Measurements from ENCODE around the gene KNDC1.
"Not testable (repeated sequence)": the region's sequence is repeated elsewhere in the genome, so short reads cannot be mapped to it uniquely, and the experiment has no call there.

KNDC1 gene

DNA sequence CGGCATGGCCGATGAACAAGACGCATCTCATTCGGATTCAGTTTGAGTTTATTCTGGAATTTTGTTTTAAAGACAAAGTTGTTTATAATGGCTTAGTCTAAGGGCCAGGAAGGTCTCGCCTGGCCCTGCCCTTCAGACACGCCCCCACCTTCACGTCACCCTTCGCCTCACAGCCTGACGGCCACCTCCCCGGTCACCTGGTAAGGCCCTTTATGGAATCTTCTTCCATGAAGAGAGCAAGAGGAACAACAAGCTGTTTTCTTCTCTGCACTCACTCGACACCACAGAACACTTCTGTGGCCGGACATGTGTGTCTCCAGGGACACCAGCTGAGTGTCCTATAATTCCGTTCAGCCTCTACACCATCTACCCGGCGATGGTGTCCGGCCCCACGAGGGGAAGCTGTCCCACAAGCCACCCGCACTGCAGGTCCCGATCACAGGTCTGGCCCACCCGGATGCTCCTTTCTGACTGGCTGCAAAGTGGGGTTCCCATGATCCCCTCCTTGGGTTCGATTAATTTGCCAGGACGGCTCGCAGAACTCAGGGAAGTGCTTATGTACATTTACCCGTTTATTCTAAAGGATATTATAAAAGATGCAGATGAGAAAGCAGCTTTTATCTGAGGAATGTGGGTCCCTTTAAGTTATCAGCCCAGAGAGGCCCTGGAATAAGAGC lies 17.4 kb upstream of the KNDC1 start:
- Histone ChIP-seq H3K27me3 (ENCODE audit: insufficient read depth, low read length) (peaks cover 7% of the 10 kb centered on the region; the same call in 1 of the 2 replicates), H3K36me3 (ENCODE audit: insufficient read depth, low read length) (no peaks in the 10 kb centered on the region), H2AFZ (ENCODE audit: low read length, unreplicated experiment) (no peak overlapping the region), H3K79me2 (ENCODE audit: control insufficient read depth, insufficient read depth, low read length, unreplicated experiment) (no peaks in the 10 kb centered on the region), H3K27ac (ENCODE audit: low read depth, low read length) (no peak overlapping the region), H3K4me3 (ENCODE audit: low read depth, low read length) (no peak overlapping the region), H3K4me1 (ENCODE audit: control insufficient read depth, insufficient read depth, low read length, unreplicated experiment) (no peaks in the 10 kb centered on the region)

DNA sequence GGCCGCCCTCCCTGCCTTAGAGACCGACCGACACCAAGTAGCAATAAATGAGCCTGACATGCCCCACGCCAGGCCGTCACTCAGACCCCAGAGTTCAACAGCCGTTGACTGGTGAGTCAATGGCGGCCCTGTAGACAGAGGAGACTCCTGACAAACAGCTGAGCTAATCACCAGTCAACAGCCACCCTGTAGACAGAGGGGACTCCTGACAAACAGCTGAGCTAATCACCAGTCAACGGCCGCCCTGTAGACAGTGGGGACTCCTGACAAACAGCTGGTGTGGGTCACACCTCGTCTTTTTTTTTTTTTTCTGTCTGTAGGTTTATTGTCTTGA lies 16.9 kb upstream of the KNDC1 start:
- Histone ChIP-seq H3K27me3 (ENCODE audit: insufficient read depth, low read length) (peaks cover 11% of the 10 kb centered on the region), H3K4me3 (ENCODE audit: low read depth, low read length) (no peak overlapping the region), H2AFZ (ENCODE audit: low read length, unreplicated experiment) (no peak overlapping the region), H3K4me1 (ENCODE audit: control insufficient read depth, insufficient read depth, low read length, unreplicated experiment) (no peaks in the 10 kb centered on the region), H3K27ac (ENCODE audit: low read depth, low read length) (no peak overlapping the region), H3K79me2 (ENCODE audit: control insufficient read depth, insufficient read depth, low read length, unreplicated experiment) (no peaks in the 10 kb centered on the region), H3K36me3 (ENCODE audit: insufficient read depth, low read length) (no peaks in the 10 kb centered on the region)

DNA sequence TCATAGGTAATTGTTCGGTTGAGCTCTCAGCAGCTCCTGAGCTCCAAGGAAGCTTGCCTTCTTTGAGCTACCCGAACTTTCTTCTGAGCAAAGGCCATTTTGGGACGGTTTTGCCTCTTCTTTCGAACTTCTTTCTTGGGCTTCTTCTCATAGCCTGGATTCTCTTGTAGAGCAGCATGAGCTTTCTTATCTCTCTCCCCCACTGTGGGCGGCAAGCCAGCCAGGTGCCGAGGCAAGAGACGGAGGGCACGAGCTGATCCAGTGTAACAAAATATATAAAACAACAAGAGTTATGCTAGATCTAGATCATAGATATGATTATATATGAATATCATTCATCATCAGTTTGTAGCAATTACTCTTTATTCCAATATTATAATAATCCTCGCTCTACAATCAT lies 16.5 kb upstream of the KNDC1 start:
- H3K79me2 ChIP-seq (ENCODE audit: control insufficient read depth, insufficient read depth, low read length, unreplicated experiment): no peaks in the 10 kb centered on the region
- no peak overlapping the region for H2AFZ ChIP-seq (ENCODE audit: low read length, unreplicated experiment)
- no peaks in the 10 kb centered on the region for H3K4me1 ChIP-seq (ENCODE audit: control insufficient read depth, insufficient read depth, low read length, unreplicated experiment)
- H3K36me3 ChIP-seq (ENCODE audit: insufficient read depth, low read length): no peaks in the 10 kb centered on the region
- H3K27me3 ChIP-seq (ENCODE audit: insufficient read depth, low read length): peaks cover 15% of the 10 kb centered on the region
- H3K4me3 ChIP-seq (ENCODE audit: low read depth, low read length): no peak overlapping the region
- H3K27ac ChIP-seq (ENCODE audit: low read depth, low read length): no peak overlapping the region

DNA sequence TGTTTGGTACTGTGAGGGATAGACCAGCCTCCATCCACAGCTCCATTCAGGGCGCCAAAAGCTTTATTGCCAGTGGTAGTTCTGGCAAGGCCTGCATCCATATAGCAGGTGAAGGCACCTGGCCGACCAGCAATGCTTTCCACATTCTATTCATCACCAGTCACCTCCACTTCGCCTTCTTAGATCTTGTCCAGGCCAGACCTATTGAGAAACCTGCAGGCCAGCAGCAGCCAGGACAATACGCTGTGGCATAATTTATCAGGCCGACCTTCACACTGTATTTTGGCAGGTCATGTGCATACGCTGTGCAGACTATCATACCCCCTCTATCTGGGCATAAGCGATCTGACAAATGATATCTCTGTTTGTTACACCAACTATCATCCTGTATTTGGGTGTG lies 15.2 kb upstream of the KNDC1 start:
- H3K4me3 ChIP-seq (ENCODE audit: low read depth, low read length): no peak overlapping the region
- no peaks in the 10 kb centered on the region for H3K4me1 ChIP-seq (ENCODE audit: control insufficient read depth, insufficient read depth, low read length, unreplicated experiment)
- peaks cover 24% of the 10 kb centered on the region for H3K27me3 ChIP-seq (ENCODE audit: insufficient read depth, low read length)
- no peaks in the 10 kb centered on the region for H3K36me3 ChIP-seq (ENCODE audit: insufficient read depth, low read length)
- no peak overlapping the region for H2AFZ ChIP-seq (ENCODE audit: low read length, unreplicated experiment)
- H3K79me2 ChIP-seq (ENCODE audit: control insufficient read depth, insufficient read depth, low read length, unreplicated experiment): no peaks in the 10 kb centered on the region
- no peak overlapping the region for H3K27ac ChIP-seq (ENCODE audit: low read depth, low read length)

DNA sequence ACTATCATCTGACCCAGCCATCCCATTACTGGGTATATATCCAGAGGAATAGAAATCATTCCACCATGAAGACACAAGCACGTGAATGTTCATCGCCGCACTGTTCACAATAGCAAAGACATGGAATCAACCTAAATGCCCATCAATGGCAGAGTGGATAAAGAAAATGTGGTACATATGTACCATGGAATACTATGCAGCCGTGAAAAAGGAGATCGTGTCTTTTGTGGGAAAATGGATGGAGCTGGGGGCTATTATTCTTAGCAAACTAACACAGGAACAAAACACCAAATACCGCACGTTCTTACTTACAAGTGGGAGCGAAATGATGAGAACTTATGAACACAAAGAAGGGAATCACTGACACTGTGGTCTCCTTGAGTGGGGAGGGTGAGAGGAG lies 9.8 kb upstream of the KNDC1 start:
- Histone ChIP-seq H3K36me3 (ENCODE audit: insufficient read depth, low read length) (no peaks in the 10 kb centered on the region), H3K79me2 (ENCODE audit: control insufficient read depth, insufficient read depth, low read length, unreplicated experiment) (no peaks in the 10 kb centered on the region), H3K27ac (ENCODE audit: low read depth, low read length) (no peak overlapping the region), H3K4me3 (ENCODE audit: low read depth, low read length) (no peak overlapping the region), H3K27me3 (ENCODE audit: insufficient read depth, low read length) (peaks cover 69% of the 10 kb centered on the region), H2AFZ (ENCODE audit: low read length, unreplicated experiment) (no peak overlapping the region), H3K4me1 (ENCODE audit: control insufficient read depth, insufficient read depth, low read length, unreplicated experiment) (no peaks in the 10 kb centered on the region)

DNA sequence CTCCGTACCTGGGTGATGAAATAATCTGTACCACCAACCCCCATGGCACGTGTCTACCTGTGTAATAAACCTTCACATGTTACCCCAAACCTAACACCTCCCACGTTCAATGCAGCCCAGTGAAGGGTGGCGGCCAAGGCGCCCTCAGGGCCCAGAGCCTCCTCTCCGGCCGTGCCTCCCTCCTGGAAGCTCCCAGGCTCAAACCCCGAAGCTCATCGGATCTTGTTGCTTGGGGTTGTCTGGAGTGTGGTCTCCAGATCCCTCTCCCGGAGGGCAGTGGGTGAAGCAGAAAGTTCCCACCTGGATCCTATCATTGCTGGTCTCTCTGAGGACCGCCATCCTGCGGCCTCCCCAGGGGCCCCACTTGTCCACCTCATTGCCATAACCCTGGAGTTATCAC lies 9.4 kb upstream of the KNDC1 start:
- no peaks in the 10 kb centered on the region for H3K36me3 ChIP-seq (ENCODE audit: insufficient read depth, low read length)
- no peaks in the 10 kb centered on the region for H3K79me2 ChIP-seq (ENCODE audit: control insufficient read depth, insufficient read depth, low read length, unreplicated experiment)
- H3K4me1 ChIP-seq (ENCODE audit: control insufficient read depth, insufficient read depth, low read length, unreplicated experiment): no peaks in the 10 kb centered on the region
- peaks cover 69% of the 10 kb centered on the region for H3K27me3 ChIP-seq (ENCODE audit: insufficient read depth, low read length)
- no peak overlapping the region for H3K4me3 ChIP-seq (ENCODE audit: low read depth, low read length)
- H3K27ac ChIP-seq (ENCODE audit: low read depth, low read length): no peak overlapping the region
- H2AFZ ChIP-seq (ENCODE audit: low read length, unreplicated experiment): no peak overlapping the region

DNA sequence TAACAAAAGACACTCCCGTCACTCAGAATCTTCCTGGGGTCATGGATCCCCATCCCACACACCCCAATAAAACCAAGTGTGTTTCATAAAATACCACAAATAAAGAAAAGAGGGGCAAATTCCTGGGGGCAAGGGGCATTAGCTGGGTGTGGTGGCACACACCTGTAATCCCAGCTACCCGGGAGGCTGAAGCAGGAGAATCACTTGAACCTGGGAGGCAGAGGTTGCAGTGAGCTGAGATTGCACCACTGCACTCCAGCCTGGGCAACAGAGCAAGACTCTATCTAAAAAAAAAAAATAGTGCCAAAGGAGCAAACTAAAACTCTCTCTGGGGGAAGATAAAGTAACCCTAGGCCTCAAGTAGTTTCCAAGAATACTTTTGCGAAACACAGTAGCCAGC lies 8.9 kb upstream of the KNDC1 start:
- H3K27ac ChIP-seq (ENCODE audit: low read depth, low read length); H3K4me1 ChIP-seq (ENCODE audit: control insufficient read depth, insufficient read depth, low read length, unreplicated experiment); H3K79me2 ChIP-seq (ENCODE audit: control insufficient read depth, insufficient read depth, low read length, unreplicated experiment); H3K4me3 ChIP-seq (ENCODE audit: low read depth, low read length); H2AFZ ChIP-seq (ENCODE audit: low read length, unreplicated experiment); H3K36me3 ChIP-seq (ENCODE audit: insufficient read depth, low read length): not testable (repeated sequence)
- peaks cover 69% of the 10 kb centered on the region for H3K27me3 ChIP-seq (ENCODE audit: insufficient read depth, low read length)

DNA sequence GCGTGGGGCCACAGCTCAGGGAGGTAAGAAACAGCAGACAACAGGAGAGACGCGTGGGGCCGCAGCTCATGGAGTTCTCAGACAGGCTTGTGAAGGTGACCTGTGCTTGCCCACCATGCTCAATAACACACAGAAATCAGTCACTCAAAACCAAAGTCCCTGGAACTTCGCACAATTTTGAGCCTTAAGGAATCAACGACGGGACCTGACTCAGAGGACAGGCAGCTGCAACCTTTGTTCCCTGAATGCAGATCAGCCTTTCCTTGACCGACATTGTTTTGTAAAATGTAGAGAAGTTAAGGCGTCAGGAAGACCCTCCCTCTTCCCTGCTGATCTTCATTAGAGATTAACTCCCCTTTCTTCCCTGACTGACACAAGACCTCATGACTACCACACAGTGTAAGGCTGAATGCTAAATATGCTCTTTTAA lies 8.5 kb upstream of the KNDC1 start:
- H3K27me3 ChIP-seq (ENCODE audit: insufficient read depth, low read length): peaks cover 71% of the 10 kb centered on the region
- H3K36me3 ChIP-seq (ENCODE audit: insufficient read depth, low read length): no peaks in the 10 kb centered on the region
- no peak overlapping the region for H3K27ac ChIP-seq (ENCODE audit: low read depth, low read length)

DNA sequence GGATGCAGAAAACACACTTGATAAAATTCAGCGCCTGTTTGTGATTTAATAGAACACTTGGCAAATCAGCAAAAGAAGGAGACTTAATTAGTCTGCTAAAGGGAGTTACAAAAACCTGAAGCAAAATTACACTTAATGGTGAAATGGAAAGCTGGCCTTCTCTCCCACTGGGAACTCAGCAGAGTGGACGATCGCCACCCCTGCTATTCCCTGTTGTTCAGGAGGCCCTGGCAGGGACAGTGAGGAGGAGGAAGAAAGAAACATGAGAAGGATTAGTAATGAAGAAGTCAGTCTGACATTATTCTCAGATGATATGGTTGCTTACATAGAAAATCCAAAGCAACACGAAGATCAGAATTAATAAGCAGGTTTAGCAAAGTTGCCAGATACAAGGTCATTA lies 5.6 kb upstream of the KNDC1 start:
- Histone ChIP-seq H3K4me3 (ENCODE audit: low read depth, low read length) (no peak overlapping the region), H3K36me3 (ENCODE audit: insufficient read depth, low read length) (no peaks in the 10 kb centered on the region), H3K27ac (ENCODE audit: low read depth, low read length) (no peak overlapping the region), H3K27me3 (ENCODE audit: insufficient read depth, low read length) (peaks cover 69% of the 10 kb centered on the region), H3K4me1 (ENCODE audit: control insufficient read depth, insufficient read depth, low read length, unreplicated experiment) (no peaks in the 10 kb centered on the region), H2AFZ (ENCODE audit: low read length, unreplicated experiment) (no peak overlapping the region), H3K79me2 (ENCODE audit: control insufficient read depth, insufficient read depth, low read length, unreplicated experiment) (no peaks in the 10 kb centered on the region)

More for the DNA sequence above, 8.5 kb upstream of the KNDC1 start:
- H3K4me3 ChIP-seq (ENCODE audit: low read depth, low read length): no peak overlapping the region
- no peak overlapping the region for H2AFZ ChIP-seq (ENCODE audit: low read length, unreplicated experiment)
- no peaks in the 10 kb centered on the region for H3K79me2 ChIP-seq (ENCODE audit: control insufficient read depth, insufficient read depth, low read length, unreplicated experiment)
- no peaks in the 10 kb centered on the region for H3K4me1 ChIP-seq (ENCODE audit: control insufficient read depth, insufficient read depth, low read length, unreplicated experiment)

DNA sequence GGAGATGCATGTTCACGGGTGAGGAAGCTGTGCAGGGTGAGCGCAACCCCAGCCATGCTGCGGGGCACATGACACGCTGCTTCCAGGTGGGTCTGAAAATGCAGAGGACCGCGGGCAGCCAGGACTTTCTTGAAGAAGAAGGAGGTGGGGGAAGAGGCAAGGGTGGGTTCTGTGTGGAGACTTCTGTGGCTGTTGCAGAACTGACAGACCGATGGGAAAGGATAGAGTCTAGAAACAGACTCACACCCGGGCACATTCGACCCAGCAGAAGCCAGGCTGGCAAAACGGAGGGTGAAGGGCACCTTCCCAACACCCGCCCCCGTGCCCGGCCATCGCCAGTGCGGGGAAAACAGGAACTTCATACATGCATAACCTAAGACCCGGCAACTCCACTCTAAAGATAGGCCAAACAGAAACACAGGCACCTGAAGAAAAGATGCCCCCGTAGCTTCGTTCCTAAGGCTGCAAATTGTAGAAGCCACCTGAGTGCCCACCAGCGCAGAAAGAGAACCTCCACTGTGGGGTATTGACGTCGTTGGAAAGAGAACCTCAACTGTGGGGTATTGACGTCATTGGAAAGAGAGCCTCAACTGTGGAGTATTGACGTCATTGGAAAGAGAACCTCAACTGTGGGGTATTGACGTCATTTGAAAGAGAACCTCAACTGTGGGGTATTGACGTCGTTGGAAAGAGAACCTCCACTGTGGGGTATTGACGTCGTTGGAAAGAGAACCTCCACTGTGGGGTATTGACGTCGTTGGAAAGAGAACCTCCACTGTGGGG lies 4.8 kb upstream of the KNDC1 start:
- Histone ChIP-seq H3K79me2 (ENCODE audit: control insufficient read depth, insufficient read depth, low read length, unreplicated experiment) (no peaks in the 10 kb centered on the region), H3K36me3 (ENCODE audit: insufficient read depth, low read length) (no peaks in the 10 kb centered on the region), H3K4me1 (ENCODE audit: control insufficient read depth, insufficient read depth, low read length, unreplicated experiment) (no peaks in the 10 kb centered on the region), H2AFZ (ENCODE audit: low read length, unreplicated experiment) (no peak overlapping the region), H3K27ac (ENCODE audit: low read depth, low read length) (no peak overlapping the region), H3K27me3 (ENCODE audit: insufficient read depth, low read length) (peaks cover 64% of the 10 kb centered on the region), H3K4me3 (ENCODE audit: low read depth, low read length) (no peak overlapping the region)
